Ishikawa (cell line): Measurements from ENCODE around the gene CSF1.

Source experiments
- CEBPB ChIP-seq: IDR thresholded peaks from 2 replicates; pipeline ENCODE4 v1.6.1; 2012
- CREB1 ChIP-seq: IDR thresholded peaks from 2 replicates; pipeline ENCODE4 v1.6.1; 2012; ENCODE audit warnings: low read depth
- EGR1 ChIP-seq: IDR thresholded peaks from 2 replicates; pipeline ENCODE4 v1.6.1; 2012
- EP300 ChIP-seq: IDR thresholded peaks from 2 replicates; pipeline ENCODE4 v1.6.1; 2012; ENCODE audit warnings: borderline replicate concordance
- FOXM1 ChIP-seq: IDR thresholded peaks from 2 replicates; pipeline ENCODE4 v1.6.1; 2012; ENCODE audit warnings: low read depth, borderline replicate concordance
- NFIC ChIP-seq: IDR thresholded peaks from 2 replicates; pipeline ENCODE4 v1.6.1; 2012
- RAD21 ChIP-seq: IDR thresholded peaks from 2 replicates; pipeline ENCODE4 v1.6.1; 2012; ENCODE audit warnings: low read depth
- TAF1 ChIP-seq: IDR thresholded peaks from 2 replicates; pipeline ENCODE4 v1.6.1; 2012; ENCODE audit warnings: low read depth, mild to moderate bottlenecking
- TCF12 ChIP-seq: IDR thresholded peaks from 2 replicates; pipeline ENCODE4 v1.6.1; 2012; ENCODE audit warnings: low read depth
- TEAD4 ChIP-seq: IDR thresholded peaks from 2 replicates; pipeline ENCODE4 v1.6.1; 2012
- YY1 ChIP-seq: IDR thresholded peaks from 2 replicates; pipeline ENCODE4 v1.6.1; 2012; ENCODE audit warnings: low read depth
- ZBTB7A ChIP-seq: IDR thresholded peaks from 2 replicates; pipeline ENCODE4 v1.6.1; 2012; ENCODE audit warnings: low read depth
- TF ChIP-seq, protein P1 (sequence below): IDR thresholded peaks from 2 replicates; pipeline ENCODE4 v1.6.1; 2012; ENCODE audit warnings: low read depth, mild to moderate bottlenecking
- TF ChIP-seq, protein P2 (sequence below): IDR thresholded peaks from 2 replicates; pipeline ENCODE4 v1.6.1; 2012
- TF ChIP-seq, protein P3 (sequence below): IDR thresholded peaks from 2 replicates; pipeline ENCODE4 v1.6.1; 2012

Gene CSF1

DNA sequence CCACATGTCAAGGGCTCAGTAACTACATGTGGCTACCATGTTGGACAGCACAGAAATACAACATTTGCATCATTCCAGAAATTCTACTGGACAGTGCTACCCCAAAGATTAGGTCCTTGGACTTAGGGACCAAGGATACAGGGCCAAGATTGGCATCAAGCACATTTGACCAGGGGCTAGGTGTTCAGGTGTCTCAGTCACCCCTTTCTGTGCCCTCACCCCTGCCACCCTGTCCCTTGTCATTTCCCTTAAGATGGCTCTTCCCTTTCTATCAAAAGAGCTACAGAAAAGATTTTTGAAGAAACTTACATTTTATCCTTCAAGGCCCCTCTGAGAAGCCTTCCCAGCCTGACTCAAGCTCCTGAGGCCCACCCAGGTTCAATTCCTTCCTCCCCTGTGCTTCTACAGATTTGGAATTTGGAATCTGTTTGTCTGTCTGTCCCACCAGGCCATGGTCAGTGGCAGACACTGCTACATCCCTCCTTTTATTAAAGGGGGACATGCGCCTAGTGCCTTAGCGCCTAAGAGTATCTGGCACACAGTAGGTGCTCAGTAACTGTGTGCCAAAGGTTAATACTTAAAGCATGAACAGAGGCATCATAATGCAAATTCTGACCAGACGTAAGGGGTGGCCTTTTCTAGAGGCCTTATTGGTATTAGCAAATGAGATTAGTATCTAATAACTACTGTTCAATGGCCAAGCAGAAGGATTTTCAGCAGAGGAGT lies 21.4 kb downstream of the CSF1 start:
- TF ChIP-seq, protein P1, sequence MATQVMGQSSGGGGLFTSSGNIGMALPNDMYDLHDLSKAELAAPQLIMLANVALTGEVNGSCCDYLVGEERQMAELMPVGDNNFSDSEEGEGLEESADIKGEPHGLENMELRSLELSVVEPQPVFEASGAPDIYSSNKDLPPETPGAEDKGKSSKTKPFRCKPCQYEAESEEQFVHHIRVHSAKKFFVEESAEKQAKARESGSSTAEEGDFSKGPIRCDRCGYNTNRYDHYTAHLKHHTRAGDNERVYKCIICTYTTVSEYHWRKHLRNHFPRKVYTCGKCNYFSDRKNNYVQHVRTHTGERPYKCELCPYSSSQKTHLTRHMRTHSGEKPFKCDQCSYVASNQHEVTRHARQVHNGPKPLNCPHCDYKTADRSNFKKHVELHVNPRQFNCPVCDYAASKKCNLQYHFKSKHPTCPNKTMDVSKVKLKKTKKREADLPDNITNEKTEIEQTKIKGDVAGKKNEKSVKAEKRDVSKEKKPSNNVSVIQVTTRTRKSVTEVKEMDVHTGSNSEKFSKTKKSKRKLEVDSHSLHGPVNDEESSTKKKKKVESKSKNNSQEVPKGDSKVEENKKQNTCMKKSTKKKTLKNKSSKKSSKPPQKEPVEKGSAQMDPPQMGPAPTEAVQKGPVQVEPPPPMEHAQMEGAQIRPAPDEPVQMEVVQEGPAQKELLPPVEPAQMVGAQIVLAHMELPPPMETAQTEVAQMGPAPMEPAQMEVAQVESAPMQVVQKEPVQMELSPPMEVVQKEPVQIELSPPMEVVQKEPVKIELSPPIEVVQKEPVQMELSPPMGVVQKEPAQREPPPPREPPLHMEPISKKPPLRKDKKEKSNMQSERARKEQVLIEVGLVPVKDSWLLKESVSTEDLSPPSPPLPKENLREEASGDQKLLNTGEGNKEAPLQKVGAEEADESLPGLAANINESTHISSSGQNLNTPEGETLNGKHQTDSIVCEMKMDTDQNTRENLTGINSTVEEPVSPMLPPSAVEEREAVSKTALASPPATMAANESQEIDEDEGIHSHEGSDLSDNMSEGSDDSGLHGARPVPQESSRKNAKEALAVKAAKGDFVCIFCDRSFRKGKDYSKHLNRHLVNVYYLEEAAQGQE, result no peak
- TF ChIP-seq TCF12 (no peak), TEAD4 (no peak), TAF1 (no peak), NFIC (no peak), EGR1 (no peak), FOXM1 (no peak), ZBTB7A (no peak)
- TF ChIP-seq, protein P2, sequence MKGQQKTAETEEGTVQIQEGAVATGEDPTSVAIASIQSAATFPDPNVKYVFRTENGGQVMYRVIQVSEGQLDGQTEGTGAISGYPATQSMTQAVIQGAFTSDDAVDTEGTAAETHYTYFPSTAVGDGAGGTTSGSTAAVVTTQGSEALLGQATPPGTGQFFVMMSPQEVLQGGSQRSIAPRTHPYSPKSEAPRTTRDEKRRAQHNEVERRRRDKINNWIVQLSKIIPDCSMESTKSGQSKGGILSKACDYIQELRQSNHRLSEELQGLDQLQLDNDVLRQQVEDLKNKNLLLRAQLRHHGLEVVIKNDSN, result no peak

DNA sequence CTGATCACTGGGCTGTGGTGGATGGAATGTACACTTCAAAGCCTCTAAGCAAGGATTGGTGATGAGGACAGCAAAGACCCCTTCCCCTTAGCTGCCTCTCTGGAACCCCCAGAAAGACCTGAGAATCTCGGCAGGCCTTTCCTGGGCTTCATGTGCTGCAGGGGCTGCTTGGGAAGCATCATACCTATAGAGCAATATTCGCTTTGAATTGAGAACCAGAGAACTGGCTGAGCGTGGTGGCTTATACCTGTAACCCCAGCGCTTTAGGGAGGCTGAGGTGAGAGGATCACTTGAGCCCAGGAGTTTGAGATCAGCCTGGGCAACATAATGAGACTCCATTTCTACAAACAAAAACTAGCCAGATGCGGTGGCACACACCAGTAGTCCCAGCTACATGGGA lies 22.0 kb downstream of the CSF1 start:
- TF ChIP-seq TCF12 (no peak), TAF1 (no peak), ZBTB7A (no peak), CREB1 (no peak), FOXM1 (no peak), NFIC (no peak), TEAD4 (no peak), RAD21 (no peak), CEBPB (no peak), EGR1 (no peak), YY1 (no peak), EP300 (no peak)
- TF ChIP-seq, protein P1, result no peak
- TF ChIP-seq, protein P2, result no peak
- TF ChIP-seq, protein P3, sequence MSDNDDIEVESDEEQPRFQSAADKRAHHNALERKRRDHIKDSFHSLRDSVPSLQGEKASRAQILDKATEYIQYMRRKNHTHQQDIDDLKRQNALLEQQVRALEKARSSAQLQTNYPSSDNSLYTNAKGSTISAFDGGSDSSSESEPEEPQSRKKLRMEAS, result no peak

DNA sequence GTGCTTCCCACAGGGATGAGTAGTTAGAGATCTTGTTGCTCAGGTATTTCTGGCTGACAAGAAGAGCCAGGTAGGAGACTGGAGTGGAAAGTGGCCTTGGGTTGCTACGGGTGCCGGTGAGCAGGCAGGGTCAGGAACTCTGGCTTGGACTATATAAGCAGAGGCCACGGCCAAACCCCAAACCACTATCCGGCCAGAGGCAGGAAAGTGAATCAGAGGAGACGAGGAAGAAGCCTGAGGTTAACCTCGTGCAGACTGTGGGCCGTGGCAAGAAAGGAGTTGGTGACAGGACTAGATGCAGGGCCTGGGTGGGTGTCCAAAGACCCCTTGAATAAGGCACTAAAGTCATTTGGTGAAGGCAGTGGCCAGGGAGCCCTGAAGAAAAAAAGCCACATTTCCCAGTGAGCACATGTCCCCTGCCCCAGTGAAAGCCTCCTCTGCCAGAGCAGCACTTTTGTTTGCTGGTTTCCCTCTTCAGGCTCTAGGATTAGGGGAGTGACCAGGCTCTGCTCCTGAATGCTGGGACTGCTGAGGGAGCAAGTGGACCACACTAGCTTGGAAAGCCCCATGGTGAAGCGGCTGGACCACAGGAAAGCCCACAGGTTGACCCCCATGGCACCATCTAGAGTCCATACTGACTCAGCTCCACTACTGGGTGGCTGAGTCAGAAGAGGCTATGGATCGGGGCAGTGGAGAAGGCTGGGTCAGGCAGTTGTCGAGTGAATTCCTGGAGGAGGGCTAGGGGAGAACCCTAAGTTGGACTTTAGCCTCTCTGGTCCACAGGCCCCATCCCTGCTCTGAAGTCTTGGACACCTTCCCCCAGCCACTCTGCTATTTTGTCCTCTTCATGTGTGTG lies 23.4 kb downstream of the CSF1 start:
- TF ChIP-seq TEAD4 (no peak), TCF12 (no peak)
- TF ChIP-seq, protein P3, result no peak
- TF ChIP-seq, protein P1, result no peak

DNA sequence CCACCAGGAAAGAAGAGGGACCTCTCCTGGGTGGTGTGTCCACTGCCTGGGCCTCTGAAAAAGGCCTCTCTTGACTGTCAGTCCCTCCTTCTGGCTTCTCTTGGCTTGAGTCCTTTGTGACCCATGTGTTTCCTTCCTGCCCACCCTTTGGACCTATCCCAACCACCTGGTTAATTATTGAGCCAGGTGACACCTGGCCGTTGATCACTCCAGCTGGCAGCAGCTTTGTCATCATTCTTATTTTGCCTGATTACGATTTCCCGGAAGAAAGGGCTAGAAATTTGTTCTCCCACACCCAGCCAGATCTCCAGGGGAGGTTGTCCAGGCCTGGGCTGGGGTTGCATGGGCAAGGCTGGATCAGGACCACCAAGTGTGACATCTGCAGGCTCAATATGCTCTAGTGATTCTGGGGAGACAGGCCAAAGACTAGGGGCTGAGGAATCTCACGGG lies 24.8 kb downstream of the CSF1 start:
- TF ChIP-seq RAD21 (no peak), TCF12 (no peak), NFIC (no peak), TEAD4 (no peak)
- TF ChIP-seq, protein P1, result no peak
- TF ChIP-seq, protein P3, result no peak
